T-helper 22 cell (primary cell): ENCODE measurements around the gene ZNF24.
A peak's percentile ranks its signal among the peaks of the same experiment; 100 is the strongest.

Source experiments
- DNase-seq: peaks from one replicate; pipeline ENCODE4 v3.0.0-alpha.2; 2020; ENCODE audit warnings: low read depth

ZNF24 gene

DNA sequence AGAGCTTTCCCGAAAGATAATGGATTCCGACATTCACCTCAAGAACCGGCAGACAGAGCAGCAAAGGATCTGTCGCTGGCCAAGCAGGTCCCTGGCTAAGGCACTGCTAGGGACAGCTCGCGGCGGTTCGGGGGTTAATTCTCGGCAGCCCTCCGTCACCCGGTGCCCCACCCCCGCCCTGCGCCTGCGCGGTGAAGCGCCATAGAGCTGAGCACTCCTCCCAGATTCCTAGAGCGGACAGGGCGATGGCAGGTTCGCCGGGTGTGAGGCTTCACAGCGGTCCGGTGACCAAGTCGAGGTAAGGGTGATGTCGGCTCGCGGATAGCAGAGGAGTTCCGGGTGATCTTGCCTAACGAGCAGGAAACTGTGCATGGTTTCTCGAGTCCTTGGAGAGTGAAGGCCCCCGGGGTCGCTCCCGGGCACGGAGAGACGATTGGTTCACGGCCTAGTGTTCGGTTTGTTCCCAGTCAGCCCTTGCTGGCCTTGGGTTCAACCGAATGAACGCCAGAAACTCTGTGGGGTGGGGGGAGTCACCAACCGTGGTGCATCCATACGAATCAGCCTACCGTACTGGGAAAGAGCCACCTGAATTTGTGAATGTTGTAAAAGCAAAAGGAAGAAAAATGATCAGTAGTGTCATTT is 54.0 kb downstream of the ZNF24 start, which contains the start of gene ZSCAN30:
Gene ZSCAN30, minus strand, starts transcription at position 136 of the 642 bp plus-strand sequence. CDS start 25,877 bp downstream, outside the sequence.
- peak; percentile 90 for DNase-seq

DNA sequence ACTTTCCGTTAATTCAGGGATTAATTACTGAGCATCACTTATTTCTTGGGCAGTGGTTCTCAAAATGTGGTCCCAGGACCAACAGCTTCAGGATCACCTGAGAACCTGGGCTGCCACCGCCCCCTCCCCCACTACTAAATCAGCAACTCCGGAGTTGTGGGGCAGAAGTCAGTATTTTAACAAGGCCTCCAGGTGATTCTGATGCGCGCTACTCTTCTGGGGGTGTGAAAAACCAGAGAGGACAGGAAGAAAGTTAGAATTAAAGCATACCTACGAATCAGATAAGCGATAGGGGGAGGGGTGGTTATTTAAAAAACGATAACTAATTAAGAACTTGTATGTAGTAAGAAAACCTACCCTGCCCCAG is 54.5 kb downstream of the ZNF24 start:
- DNase-seq = peak; percentile 7

DNA sequence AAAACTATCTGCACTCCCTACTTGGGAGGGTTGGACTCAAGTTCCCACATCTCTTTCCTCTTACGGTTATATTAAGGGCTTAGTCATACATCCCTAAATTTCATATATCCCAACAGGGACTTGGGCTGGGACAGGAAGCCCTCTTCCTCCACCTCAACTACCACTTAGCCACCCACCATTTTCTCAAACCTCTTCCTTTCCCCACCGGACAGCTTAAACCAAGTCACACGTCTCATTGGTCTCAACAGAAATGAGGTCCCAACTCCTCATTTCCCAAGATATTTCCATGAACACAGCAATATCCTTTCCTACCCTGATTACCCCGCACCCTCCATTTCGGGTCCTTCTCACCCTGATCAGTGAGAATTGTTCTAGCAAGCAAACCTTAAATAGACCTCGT is 54.9 kb downstream of the ZNF24 start:
- DNase-seq = no peak

DNA sequence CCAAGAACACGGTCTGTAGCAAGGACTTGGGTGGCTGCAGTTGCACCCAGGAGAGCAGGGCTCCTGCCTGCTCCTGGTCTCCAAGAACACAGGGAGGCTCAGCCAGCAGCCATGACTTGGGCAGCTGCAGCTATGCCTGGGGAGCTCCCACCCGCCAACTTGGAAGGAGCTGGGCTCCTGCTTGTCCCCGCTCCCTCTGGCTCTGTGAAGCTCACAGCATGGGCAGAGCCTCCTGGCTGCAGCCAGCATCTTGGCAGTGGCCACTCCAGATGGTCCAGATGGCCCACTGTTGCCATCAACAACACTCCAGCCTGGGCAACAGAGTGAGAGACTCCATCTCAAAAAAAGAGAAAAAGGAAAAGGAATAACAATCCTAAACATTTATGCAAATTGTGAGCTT is 59.4 kb downstream of the ZNF24 start:
- DNase-seq = no peak

DNA sequence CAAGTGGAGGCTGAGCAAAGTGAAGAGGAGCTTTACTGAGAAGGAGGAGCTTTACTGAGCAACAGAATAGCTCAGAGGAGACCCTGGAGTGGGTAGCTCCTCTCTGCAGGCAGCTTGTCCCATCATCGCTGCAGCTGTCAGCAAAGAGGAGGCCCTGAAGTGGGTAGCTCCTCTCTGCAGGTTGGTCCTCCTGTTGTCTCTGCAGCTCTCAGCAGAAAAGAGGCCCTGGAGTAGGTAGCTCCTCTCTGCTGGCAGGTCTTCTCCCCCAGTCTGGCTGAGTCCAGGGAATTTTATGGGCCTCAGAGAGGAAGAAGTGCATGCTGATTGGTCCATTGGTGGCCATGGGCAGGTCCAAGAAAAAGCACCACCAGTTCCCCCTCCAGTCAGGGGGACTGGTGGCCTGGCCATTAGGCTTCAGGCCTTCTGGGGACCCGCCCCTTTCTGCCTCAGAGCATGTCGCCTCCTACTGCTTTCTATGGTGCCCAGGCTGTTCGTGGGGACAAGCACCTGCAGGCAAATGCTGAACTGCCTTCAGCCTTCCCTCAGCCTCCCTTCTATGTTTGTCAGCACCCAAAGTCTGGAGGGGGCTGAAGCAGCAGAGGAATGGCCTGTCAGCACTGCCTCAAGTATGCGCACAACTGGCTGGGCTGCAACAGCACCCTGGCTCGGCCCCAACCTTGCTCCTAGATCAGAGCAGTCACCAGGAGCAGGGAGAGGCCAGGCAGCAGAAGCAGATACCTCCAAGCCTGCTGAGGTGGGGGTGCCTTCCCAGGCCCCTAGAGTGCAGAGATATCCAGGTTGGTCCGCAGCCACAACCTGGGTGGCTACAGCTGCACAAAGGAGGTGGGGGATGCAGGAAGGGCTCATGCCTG is 60.1 kb downstream of the ZNF24 start:
- DNase-seq = no peak

DNA sequence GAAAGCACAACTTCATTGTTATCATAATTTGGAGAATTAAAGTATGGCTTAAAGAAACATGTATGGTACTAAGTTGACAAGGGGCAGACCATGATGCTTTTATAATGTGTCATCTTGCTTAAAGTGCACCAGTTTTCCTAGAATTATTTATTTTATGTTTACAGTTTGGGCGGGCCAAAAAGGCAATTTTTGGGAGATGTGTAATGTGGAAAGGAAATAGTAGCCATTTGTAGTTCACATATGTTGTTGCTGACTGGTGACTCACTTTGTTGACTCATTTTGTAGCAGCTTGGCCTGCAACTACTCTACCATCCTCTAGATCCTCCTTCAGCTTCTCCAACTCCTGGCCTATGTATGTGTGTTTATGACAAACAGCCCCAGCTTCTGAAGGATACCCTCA is 61.9 kb downstream of the ZNF24 start:
- no peak for DNase-seq
